Neuronal stem cell (in vitro differentiated cells): Measurements from ENCODE around the gene CUTA.
"Not testable (repeated sequence)": the region's sequence is repeated elsewhere in the genome, so short reads cannot be mapped to it uniquely, and the experiment has no call there.

Source experiments
- DNase-seq: peaks from one replicate; pipeline ENCODE4 v3.0.0-alpha.2; 2013; ENCODE audit warnings: low spot score
- H2AFZ ChIP-seq: one replicate; pipeline ENCODE4 v1.6.1; 2013; ENCODE audit warnings: mild to moderate bottlenecking, low read length, inconsistent platforms
- H2AK5ac ChIP-seq: 2 replicates; pipeline ENCODE4 v1.6.1; 2013; ENCODE audit warnings: low read depth, mild to moderate bottlenecking, inconsistent platforms, low read length, moderate library complexity, mixed read lengths
- H2BK120ac ChIP-seq: 2 replicates; pipeline ENCODE4 v1.6.1; 2013; ENCODE audit warnings: low read depth, mild to moderate bottlenecking, inconsistent platforms, low read length, moderate library complexity, mixed read lengths
- H2BK12ac ChIP-seq: one replicate; pipeline ENCODE4 v1.6.1; 2013; ENCODE audit warnings: low read length, inconsistent platforms
- H2BK15ac ChIP-seq: 2 replicates; pipeline ENCODE4 v1.6.1; 2013; ENCODE audit warnings: mild to moderate bottlenecking, low read length, inconsistent platforms, mixed read lengths
- H2BK5ac ChIP-seq: one replicate; pipeline ENCODE4 v1.6.1; 2013; ENCODE audit warnings: inconsistent platforms, mild to moderate bottlenecking, low read length, moderate library complexity
- H3K14ac ChIP-seq: one replicate; pipeline ENCODE4 v1.6.1; 2013; ENCODE audit warnings: low read length, inconsistent platforms
- H3K18ac ChIP-seq: 2 replicates; pipeline ENCODE4 v1.6.1; 2013; ENCODE audit warnings: low read length, inconsistent platforms
- H3K23ac ChIP-seq: 2 replicates; pipeline ENCODE4 v1.6.1; 2013; ENCODE audit warnings: low read depth, mild to moderate bottlenecking, mixed read lengths, low read length, inconsistent platforms; ENCODE audit not compliant: poor library complexity
- H3K27ac ChIP-seq: replicated peaks from 3 replicates; pipeline ENCODE4 v1.5.1; 2013; ENCODE audit warnings: low read length, inconsistent platforms
- H3K27me3 ChIP-seq, 3 experiments: 2 replicates each; pipeline ENCODE4 v1.6.1; 2013; ENCODE audit warnings: low read length in 3 of 3, mild to moderate bottlenecking in 2 of 3, inconsistent platforms in 1 of 3, low read depth in 1 of 3, mixed read lengths in 1 of 3, moderate library complexity in 1 of 3; ENCODE audit not compliant: control insufficient read depth in 3 of 3, insufficient read depth in 3 of 3
- H3K36me3 ChIP-seq, 2 donors: replicated peaks in 1 of 2; 2 replicates each; pipeline ENCODE4 v1.6.1; 2013; ENCODE audit warnings: low read length in 2 of 2; ENCODE audit not compliant: control insufficient read depth in 2 of 2, insufficient read depth in 2 of 2
- H3K4ac ChIP-seq: 2 replicates; pipeline ENCODE4 v1.6.1; 2013; ENCODE audit warnings: inconsistent platforms, mild to moderate bottlenecking, low read length, moderate library complexity
- H3K4me1 ChIP-seq, 2 donors: 1 replicate in 1 of 2; 2 replicates in 1 of 2; pipeline ENCODE4 v1.6.1; 2013; ENCODE audit warnings: low read length in 2 of 2, low read depth in 1 of 2; ENCODE audit not compliant: control insufficient read depth in 2 of 2, insufficient read depth in 1 of 2
- H3K4me2 ChIP-seq: one replicate; pipeline ENCODE4 v1.6.1; 2013; ENCODE audit warnings: mild to moderate bottlenecking, low read length, inconsistent platforms; ENCODE audit not compliant: insufficient read depth, poor library complexity, severe bottlenecking
- H3K4me3 ChIP-seq, 2 donors: 2 replicates each; pipeline ENCODE4 v1.5.1; 2013; ENCODE audit warnings: low read length in 2 of 2, mild to moderate bottlenecking in 2 of 2, inconsistent platforms in 1 of 2, moderate library complexity in 1 of 2
- H3K79me1 ChIP-seq: one replicate; pipeline ENCODE4 v1.6.1; 2013; ENCODE audit warnings: low read depth, mild to moderate bottlenecking, inconsistent platforms, low read length, moderate library complexity
- H3K9ac ChIP-seq: one replicate; pipeline ENCODE4 v1.6.1; 2013; ENCODE audit warnings: mild to moderate bottlenecking, low read depth, low read length, inconsistent platforms; ENCODE audit not compliant: poor library complexity
- H3K9me3 ChIP-seq, 2 donors: replicated peaks in 1 of 2; 2 replicates each; pipeline versions ENCODE3 to v1.6.1; 2013; ENCODE audit warnings: low read length in 2 of 2, mild to moderate bottlenecking in 2 of 2, inconsistent platforms in 1 of 2, low read depth in 1 of 2, mixed read lengths in 1 of 2, moderate library complexity in 1 of 2; ENCODE audit not compliant: control insufficient read depth in 2 of 2, insufficient read depth in 1 of 2
- H4K8ac ChIP-seq: one replicate; pipeline ENCODE4 v1.6.1; 2013; ENCODE audit warnings: low read depth, mild to moderate bottlenecking, inconsistent platforms, low read length, moderate library complexity
- H4K91ac ChIP-seq: one replicate; pipeline ENCODE4 v1.6.1; 2013; ENCODE audit warnings: low read length, low read depth, mild to moderate bottlenecking, inconsistent platforms; ENCODE audit not compliant: poor library complexity
- WGBS, 2 donors: extraction: QIAGEN DNeasy Blood & Tissue Kit; methylation state at CpG; one replicate each; pipeline ENCODE4 v1.1.7; 2013; ENCODE audit warnings: missing lambda C conversion rate in 2 of 2, mixed read lengths in 1 of 2; ENCODE audit not compliant: insufficient read length in 2 of 2, insufficient replicate concordance in 1 of 2; ENCODE audit errors: extremely low coverage in 2 of 2; 5-methylcytosine and 5-hydroxymethylcytosine counted together

The CUTA gene

GRCh38 chr6:33372526-33373123 lies 45.3 kb downstream of the CUTA start:
- Histone ChIP-seq H3K4me3 (no peak overlapping the region), H2BK15ac (no peak overlapping the region), H3K4me2 (no peak overlapping the region), H3K9me3 (no peaks in the 10 kb centered on the region), H3K4me1 (peaks cover 0 to 5% of the 10 kb centered on the region in 2 donors), H2BK12ac (no peak overlapping the region), H3K18ac (no peak overlapping the region), H3K4ac (no peak overlapping the region), H3K27me3 (peaks cover 0 to 10% (median 0%) of the 10 kb centered on the region in 3 experiments), H2AK5ac (no peak overlapping the region), H2BK120ac (no peak overlapping the region), H3K27ac (no peak overlapping the region), H4K91ac (no peak overlapping the region), H3K79me1 (no peaks in the 10 kb centered on the region), H3K14ac (no peak overlapping the region), H2AFZ (peak overlapping the region; percentile 25), H3K36me3 (no peaks in the 10 kb centered on the region), H2BK5ac (no peak overlapping the region), H3K23ac (no peak overlapping the region), H3K9ac (no peak overlapping the region), H4K8ac (no peak overlapping the region)
- DNase-seq: no peak
- WGBS, 2 donors: no CpG with 5 or more reads among the region's 5 CpGs

- not testable (repeated sequence) for H2BK5ac ChIP-seq, H3K36me3 ChIP-seq, H3K14ac ChIP-seq, DNase-seq, H2BK120ac ChIP-seq, H2BK15ac ChIP-seq, H3K4ac ChIP-seq, H3K4me1 ChIP-seq, H3K27me3 ChIP-seq, H3K27ac ChIP-seq, H3K18ac ChIP-seq, H2BK12ac ChIP-seq, H4K91ac ChIP-seq, H3K4me2 ChIP-seq, H3K4me3 ChIP-seq, H3K23ac ChIP-seq, H3K9me3 ChIP-seq, H4K8ac ChIP-seq, H3K79me1 ChIP-seq, H2AK5ac ChIP-seq, H3K9ac ChIP-seq, H2AFZ ChIP-seq
- WGBS, 2 donors: no CpG with 5 or more reads among the region's 8 CpGs
These were observed 46.0 kb downstream of the CUTA start for GRCh38 chr6:33371901-33372300.

GRCh38 chr6:33367715-33368025 lies 50.2 kb downstream of the CUTA start:
- H2BK5ac ChIP-seq, H2BK12ac ChIP-seq, H2AK5ac ChIP-seq, H3K9ac ChIP-seq, H3K27ac ChIP-seq, H3K4me2 ChIP-seq, H3K23ac ChIP-seq, H3K4ac ChIP-seq, H2BK120ac ChIP-seq, H3K27me3 ChIP-seq, H3K4me3 ChIP-seq, DNase-seq, H2AFZ ChIP-seq, H3K36me3 ChIP-seq, H3K18ac ChIP-seq, H3K9me3 ChIP-seq, H4K91ac ChIP-seq, H3K14ac ChIP-seq, H2BK15ac ChIP-seq, H4K8ac ChIP-seq, H3K79me1 ChIP-seq: not testable (repeated sequence)
- no CpG with 5 or more reads among the region's 5 CpGs for WGBS, 2 donors
- peaks cover 3 to 11% of the 10 kb centered on the region in 2 donors for H3K4me1 ChIP-seq

GRCh38 chr6:33367009-33367714 lies 50.7 kb downstream of the CUTA start:
- H3K18ac ChIP-seq: no peak overlapping the region
- H3K27ac ChIP-seq: no peak overlapping the region
- no peak overlapping the region for H4K91ac ChIP-seq
- H3K14ac ChIP-seq: no peak overlapping the region
- no peaks in the 10 kb centered on the region for H3K27me3 ChIP-seq
- no peak overlapping the region for H2AFZ ChIP-seq
- no peak overlapping the region for H3K4me2 ChIP-seq
- H2BK120ac ChIP-seq: no peak overlapping the region
- no peak for DNase-seq
- WGBS, 2 donors: no CpG with 5 or more reads among the region's 8 CpGs
- no peak overlapping the region for H4K8ac ChIP-seq
- no peak overlapping the region for H3K4me3 ChIP-seq
- no peak overlapping the region for H3K9ac ChIP-seq
- peak overlapping the region; percentile 22 for H2BK12ac ChIP-seq
- H3K36me3 ChIP-seq: no peaks in the 10 kb centered on the region
- peaks cover 3 to 11% of the 10 kb centered on the region in 2 donors for H3K4me1 ChIP-seq
- H2BK15ac ChIP-seq: no peak overlapping the region
- no peak overlapping the region for H3K4ac ChIP-seq
- no peak overlapping the region for H2BK5ac ChIP-seq
- no peaks in the 10 kb centered on the region for H3K9me3 ChIP-seq
- no peak overlapping the region for H3K23ac ChIP-seq
- H3K79me1 ChIP-seq: no peaks in the 10 kb centered on the region
- no peak overlapping the region for H2AK5ac ChIP-seq
